Measurements from ENCODE around the gene CEP83.
A peak's percentile ranks its signal among the peaks of the same experiment; 100 is the strongest.

CEP83 gene

DNA sequence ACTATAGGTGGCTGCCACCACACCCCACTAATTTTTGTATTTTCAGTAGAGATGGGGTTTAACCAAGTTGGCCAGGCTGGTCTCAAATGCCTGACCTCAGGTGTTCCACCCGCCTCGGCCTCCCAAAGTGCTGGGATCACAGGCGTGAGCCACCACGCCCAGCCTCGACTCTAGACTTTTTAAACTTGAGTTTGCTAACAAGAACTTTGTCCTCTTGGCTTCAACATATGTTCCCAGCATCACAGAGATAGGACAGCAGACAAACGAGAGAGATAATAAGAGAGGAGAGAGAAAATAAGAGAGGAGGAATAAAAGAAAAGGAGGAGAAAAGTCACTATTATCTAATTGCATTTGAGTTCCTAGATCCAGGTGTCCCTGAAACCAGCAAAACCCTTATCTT, 119.1 kb downstream of the CEP83 start:
- Histone ChIP-seq H3K4me3 (replicated peaks; ENCODE audit: insufficient read depth, low read length) (no peak overlapping the region), H3K27ac (replicated peaks) (no peak overlapping the region), H3K27me3 (ENCODE audit: insufficient read depth, poor library complexity, severe bottlenecking) (no peaks in the 10 kb centered on the region)
- DNase-seq (ENCODE audit: low read depth in 1 of 2, low spot score in 1 of 2): no peak
- TF ChIP-seq SPI1 (IDR thresholded peaks at IDR 0.05; ENCODE audit: borderline replicate concordance, low read depth) (no peak), POLR2AphosphoS5 (IDR thresholded peaks at IDR 0.05; ENCODE audit: low read depth) (no peak), GABPA (IDR thresholded peaks at IDR 0.05; ENCODE audit: low read depth) (no peak)
- TF ChIP-seq, protein P1, sequence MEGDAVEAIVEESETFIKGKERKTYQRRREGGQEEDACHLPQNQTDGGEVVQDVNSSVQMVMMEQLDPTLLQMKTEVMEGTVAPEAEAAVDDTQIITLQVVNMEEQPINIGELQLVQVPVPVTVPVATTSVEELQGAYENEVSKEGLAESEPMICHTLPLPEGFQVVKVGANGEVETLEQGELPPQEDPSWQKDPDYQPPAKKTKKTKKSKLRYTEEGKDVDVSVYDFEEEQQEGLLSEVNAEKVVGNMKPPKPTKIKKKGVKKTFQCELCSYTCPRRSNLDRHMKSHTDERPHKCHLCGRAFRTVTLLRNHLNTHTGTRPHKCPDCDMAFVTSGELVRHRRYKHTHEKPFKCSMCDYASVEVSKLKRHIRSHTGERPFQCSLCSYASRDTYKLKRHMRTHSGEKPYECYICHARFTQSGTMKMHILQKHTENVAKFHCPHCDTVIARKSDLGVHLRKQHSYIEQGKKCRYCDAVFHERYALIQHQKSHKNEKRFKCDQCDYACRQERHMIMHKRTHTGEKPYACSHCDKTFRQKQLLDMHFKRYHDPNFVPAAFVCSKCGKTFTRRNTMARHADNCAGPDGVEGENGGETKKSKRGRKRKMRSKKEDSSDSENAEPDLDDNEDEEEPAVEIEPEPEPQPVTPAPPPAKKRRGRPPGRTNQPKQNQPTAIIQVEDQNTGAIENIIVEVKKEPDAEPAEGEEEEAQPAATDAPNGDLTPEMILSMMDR (IDR thresholded peaks at IDR 0.05; ENCODE audit: insufficient read depth, low read length): no peak
- TF ChIP-seq, protein P2, sequence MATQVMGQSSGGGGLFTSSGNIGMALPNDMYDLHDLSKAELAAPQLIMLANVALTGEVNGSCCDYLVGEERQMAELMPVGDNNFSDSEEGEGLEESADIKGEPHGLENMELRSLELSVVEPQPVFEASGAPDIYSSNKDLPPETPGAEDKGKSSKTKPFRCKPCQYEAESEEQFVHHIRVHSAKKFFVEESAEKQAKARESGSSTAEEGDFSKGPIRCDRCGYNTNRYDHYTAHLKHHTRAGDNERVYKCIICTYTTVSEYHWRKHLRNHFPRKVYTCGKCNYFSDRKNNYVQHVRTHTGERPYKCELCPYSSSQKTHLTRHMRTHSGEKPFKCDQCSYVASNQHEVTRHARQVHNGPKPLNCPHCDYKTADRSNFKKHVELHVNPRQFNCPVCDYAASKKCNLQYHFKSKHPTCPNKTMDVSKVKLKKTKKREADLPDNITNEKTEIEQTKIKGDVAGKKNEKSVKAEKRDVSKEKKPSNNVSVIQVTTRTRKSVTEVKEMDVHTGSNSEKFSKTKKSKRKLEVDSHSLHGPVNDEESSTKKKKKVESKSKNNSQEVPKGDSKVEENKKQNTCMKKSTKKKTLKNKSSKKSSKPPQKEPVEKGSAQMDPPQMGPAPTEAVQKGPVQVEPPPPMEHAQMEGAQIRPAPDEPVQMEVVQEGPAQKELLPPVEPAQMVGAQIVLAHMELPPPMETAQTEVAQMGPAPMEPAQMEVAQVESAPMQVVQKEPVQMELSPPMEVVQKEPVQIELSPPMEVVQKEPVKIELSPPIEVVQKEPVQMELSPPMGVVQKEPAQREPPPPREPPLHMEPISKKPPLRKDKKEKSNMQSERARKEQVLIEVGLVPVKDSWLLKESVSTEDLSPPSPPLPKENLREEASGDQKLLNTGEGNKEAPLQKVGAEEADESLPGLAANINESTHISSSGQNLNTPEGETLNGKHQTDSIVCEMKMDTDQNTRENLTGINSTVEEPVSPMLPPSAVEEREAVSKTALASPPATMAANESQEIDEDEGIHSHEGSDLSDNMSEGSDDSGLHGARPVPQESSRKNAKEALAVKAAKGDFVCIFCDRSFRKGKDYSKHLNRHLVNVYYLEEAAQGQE (IDR thresholded peaks at IDR 0.05; ENCODE audit: insufficient replicate concordance, low read depth): no peak

DNA sequence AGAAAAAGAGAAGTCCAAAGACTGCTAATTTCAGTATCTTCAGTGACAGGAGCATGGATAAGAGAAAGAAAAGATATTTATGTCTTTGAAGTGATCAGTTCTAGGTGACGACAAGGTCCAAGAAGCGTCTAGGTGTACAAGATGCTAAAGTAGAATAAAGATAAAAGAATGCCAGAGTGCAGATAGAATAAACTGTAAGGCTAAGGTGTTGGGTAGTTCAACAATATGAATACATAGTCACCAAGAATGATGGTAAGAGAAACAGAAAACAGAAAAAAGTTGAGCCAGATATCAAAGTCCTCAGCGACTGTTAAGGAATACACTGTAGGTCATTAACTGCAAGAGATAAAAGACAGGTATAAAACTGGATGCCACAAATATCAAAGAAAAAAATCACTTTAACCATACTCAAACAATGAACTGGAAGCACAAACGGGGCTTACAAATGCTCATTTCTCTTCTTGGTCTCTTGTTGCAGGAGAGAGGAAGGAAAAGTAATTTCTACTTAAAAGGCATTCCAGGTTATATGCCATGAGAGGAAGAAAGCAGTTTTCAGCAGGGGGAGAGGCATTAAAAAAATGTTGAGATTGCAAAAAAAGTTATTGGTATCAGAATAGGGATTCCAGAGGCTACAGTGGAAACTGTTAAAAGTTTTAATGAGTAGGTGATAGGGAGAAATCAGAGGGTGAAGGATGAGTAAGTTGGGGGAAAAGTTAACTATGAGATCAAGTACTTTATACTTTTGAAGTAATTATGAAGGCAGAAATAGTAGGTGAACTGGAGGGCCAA, 121.5 kb downstream of the CEP83 start:
- Histone ChIP-seq H3K4me3 (replicated peaks; ENCODE audit: insufficient read depth, low read length) (no peak overlapping the region), H3K27ac (replicated peaks) (no peak overlapping the region), H3K27me3 (ENCODE audit: insufficient read depth, poor library complexity, severe bottlenecking) (no peaks in the 10 kb centered on the region)
- no peak for DNase-seq (ENCODE audit: low read depth in 1 of 2, low spot score in 1 of 2)
- TF ChIP-seq POLR2AphosphoS5 (IDR thresholded peaks at IDR 0.05; ENCODE audit: low read depth) (no peak), SPI1 (IDR thresholded peaks at IDR 0.05; ENCODE audit: borderline replicate concordance, low read depth) (no peak), GABPA (IDR thresholded peaks at IDR 0.05; ENCODE audit: low read depth) (no peak)
- TF ChIP-seq, protein P1 (IDR thresholded peaks at IDR 0.05; ENCODE audit: insufficient read depth, low read length): no peak
- TF ChIP-seq, protein P2 (IDR thresholded peaks at IDR 0.05; ENCODE audit: insufficient replicate concordance, low read depth): no peak

DNA sequence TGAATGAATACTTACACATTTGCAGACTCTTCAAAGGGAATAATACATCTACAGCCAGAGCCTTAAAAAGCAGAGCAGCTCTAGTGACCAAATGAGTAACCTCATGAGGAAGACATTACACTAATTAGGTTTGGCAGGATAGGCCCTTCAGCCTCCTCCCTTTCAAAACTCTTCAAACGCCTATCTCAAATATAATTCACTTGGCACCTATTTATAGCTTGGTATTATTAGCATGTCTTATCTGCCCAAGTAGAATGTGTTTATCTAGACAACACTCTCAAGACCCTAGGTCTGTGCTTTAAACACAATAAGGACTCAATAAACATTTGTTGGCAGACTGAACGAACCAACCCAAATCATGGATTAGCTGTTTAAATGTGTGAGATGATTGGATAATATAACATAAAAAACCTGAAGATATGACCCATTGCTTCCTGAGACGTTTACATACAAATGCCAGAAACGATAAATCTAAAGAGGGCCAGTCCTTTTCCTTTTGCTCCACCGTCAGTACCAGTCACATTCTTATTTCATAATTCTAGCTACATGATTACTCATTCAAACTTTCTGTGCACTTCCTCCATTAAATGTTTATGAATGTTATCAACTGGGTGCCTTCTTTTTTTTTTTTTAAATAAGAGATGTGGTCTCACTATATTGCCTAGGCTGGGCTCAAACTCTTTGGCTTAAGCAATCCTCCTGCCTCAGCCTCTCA, 123.3 kb downstream of the CEP83 start:
- Histone ChIP-seq H3K4me3 (replicated peaks; ENCODE audit: insufficient read depth, low read length) (no peak overlapping the region), H3K27me3 (ENCODE audit: insufficient read depth, poor library complexity, severe bottlenecking) (no peaks in the 10 kb centered on the region), H3K27ac (replicated peaks) (no peak overlapping the region)
- TF ChIP-seq SPI1 (IDR thresholded peaks at IDR 0.05; ENCODE audit: borderline replicate concordance, low read depth): no peak
- TF ChIP-seq, protein P1 (IDR thresholded peaks at IDR 0.05; ENCODE audit: insufficient read depth, low read length): no peak
- TF ChIP-seq POLR2AphosphoS5 (IDR thresholded peaks at IDR 0.05; ENCODE audit: low read depth): no peak
- TF ChIP-seq, protein P2 (IDR thresholded peaks at IDR 0.05; ENCODE audit: insufficient replicate concordance, low read depth): no peak
- no peak for TF ChIP-seq GABPA (IDR thresholded peaks at IDR 0.05; ENCODE audit: low read depth)
- peak in 1 of 2 experiments; percentile 15 for DNase-seq (ENCODE audit: low read depth in 1 of 2, low spot score in 1 of 2)
